Stimulated activated CD4-positive, alpha-beta T cell treated with anti-CD3 and anti-CD28 coated beads, Interleukin-15, amount 100 ng/mL, for 24 hours (primary cell): ENCODE data around the gene ACCS.

Experiments
- DNase-seq: peaks from one replicate; pipeline ENCODE4 v3.0.0-alpha.2; 2020

Gene ACCS

GRCh38 chr11:44043157-44043556, 22.9 kb upstream of the ACCS start:
- DNase-seq, result no peak

GRCh38 chr11:44046182-44046581, 19.9 kb upstream of the ACCS start:
- no peak for DNase-seq

GRCh38 chr11:44047298-44047697, 18.8 kb upstream of the ACCS start:
- DNase-seq, result no peak

DNA sequence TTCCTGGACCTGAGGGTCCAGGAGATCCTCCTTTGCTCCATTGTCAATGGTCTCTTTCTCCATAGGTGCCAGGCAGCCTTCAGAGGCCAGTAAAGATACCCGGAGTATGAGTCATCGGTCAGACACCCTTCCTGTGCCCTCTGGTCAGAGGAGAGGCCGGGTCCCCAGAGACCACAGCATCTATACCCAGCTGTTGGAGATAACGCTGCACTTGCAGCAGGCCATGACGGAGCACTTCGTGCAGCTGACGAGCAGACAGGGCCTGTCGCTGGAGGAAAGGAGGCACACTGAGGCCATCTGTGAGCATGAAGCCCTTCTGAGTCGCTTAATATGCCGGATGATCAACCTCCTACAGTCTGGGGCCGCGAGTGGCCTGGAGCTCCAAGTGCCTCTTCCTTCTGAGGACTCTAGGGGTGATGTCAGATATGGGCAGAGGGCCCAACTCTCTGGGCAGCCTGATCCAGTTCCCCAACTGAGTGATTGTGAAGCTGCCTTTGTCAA, 18.1 kb upstream of the ACCS start, which contains the start of gene ACCSL:
TSS of gene ACCSL (plus strand) at position 51 of the 501 bp plus-strand sequence. CDS start at position 107, 56 bp downstream.
- no peak for DNase-seq

- no peak for DNase-seq
These were observed 16.2 kb upstream of the ACCS start for GRCh38 chr11:44049832-44050231.

DNA sequence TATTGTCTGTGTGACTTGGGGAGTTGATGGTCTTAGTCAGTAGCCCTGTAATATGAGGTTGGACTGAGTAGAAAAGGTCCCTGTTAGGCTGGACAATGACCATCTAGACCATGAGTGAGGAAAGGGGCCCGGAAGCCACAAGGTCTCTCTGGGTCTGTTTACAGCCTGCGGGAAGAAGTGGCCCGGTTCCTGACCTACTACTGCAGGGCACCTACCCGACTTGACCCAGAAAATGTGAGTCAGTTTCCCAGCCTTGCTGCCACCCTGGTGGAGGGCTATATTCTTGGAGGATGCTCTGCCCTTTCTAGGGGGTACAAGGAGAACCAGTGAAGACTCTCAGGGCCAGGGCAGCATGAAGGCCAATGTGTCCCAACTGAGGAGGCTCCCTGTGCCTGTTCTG, 14.9 kb upstream of the ACCS start:
- DNase-seq, result no peak

DNA sequence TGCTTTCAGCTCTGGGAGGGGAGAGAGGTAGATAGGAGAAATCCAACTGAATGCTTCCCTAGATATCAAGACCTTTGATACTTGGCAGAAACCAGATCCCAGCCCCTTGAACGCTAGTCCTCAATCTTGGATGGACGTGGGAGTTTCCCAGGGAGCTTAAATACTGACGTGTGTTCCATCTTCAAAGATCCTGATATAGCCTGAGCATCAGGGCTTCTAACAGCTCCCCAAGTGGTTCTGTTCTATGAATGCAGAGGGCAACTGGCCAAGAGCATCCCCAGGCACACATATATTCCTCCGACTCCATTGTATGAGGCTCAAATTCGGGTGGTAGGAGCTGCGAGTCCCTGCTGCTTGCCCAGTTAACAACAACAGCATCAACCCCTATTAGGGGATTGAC, 8.7 kb upstream of the ACCS start:
- DNase-seq, result no peak

- DNase-seq, result no peak
These were observed 7.8 kb upstream of the ACCS start for GRCh38 chr11:44058275-44058674.

DNA sequence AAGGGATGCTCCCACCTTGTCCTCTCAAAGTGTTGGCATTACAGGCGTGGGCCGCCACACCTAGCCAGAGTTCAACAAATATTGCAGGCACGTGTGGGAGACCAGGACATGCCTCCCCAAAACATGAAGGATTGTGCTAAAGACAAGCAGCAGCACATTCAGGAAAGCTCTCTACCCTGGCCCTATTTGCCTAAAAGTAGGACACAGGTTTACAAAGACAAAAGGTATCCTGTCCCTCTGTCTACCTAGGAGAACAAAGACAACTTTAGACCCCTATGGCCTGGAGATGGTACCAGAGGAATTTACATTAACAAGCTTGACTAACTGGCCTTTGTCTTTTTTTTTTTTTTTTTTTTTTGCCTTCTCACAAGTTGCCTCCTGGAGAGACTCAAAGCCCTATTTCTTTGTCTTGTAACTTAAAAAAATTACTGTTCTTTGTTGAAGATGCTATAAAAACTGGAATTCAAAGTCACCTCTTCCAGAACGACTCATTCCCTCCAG, 859 bp upstream of the ACCS start:
- no peak for DNase-seq

DNA sequence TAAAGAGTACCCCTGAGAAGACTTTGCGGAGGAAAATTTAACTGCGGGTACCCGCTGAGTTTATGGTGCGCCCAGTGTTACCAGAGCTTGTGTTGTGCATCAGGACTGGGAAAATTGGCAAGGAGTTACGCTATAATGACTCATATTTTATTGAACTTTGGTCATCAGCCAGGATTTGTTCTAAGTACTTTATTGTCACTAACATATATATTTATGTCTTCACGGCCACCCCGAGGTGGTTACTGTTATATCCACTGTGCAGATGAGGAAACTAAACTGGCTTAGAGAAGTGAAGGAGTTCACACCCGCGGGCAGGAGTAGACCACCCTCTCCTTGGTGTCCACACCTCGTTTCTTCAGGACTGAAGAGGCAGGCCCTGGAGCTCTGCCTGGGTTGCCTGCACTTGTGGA, 667 bp downstream of the ACCS start:
- DNase-seq, result no peak

GRCh38 chr11:44067266-44067665, 1.2 kb downstream of the ACCS start:
- DNase-seq, result no peak

GRCh38 chr11:44068180-44068579, 2.1 kb downstream of the ACCS start:
- no peak for DNase-seq

DNA sequence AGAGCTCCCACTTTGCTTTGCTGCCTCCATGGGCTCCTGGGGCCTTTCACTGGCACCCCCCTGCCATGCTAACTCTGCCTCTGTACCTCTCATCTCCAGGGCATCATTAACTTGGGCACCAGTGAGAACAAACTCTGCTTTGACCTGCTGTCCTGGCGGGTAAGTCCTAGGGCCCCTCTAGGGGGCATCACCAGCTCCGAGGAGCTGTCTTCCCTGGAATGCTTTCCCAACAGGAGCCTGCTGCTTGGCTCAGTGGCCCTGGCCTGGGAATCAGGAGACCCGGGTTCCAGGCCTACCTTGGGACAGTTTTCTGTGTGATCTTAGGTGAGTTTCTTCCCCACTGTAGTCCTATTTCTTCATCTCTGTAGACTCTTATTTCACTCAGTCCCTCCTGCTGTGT, 5.1 kb downstream of the ACCS start:
- DNase-seq, result no peak

- DNase-seq, result no peak
These were observed 6.9 kb downstream of the ACCS start for GRCh38 chr11:44072757-44073658.

GRCh38 chr11:44078794-44079193, 12.7 kb downstream of the ACCS start:
- DNase-seq, result no peak

GRCh38 chr11:44079376-44079775, 13.3 kb downstream of the ACCS start:
- no peak for DNase-seq

DNA sequence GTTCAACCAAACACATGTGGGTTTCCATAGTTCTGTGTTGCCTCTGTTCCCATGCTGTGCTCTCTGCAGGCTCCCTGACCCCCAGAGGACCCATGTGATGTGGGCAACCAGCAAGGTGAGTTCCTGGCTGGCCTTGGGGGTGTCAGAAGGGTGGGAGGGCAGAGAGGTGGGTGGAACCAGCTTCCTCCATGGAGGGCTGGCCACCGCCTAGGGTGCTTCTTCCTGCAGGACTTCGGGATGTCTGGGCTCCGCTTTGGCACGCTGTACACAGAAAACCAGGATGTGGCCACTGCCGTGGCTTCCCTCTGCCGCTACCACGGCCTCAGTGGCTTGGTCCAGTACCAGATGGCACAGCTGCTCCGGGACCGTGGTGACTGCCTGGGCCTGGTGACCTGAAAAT, 14.9 kb downstream of the ACCS start:
- DNase-seq, result no peak

- no peak for DNase-seq
These were observed 16.6 kb downstream of the ACCS start for GRCh38 chr11:44082645-44083044.

DNA sequence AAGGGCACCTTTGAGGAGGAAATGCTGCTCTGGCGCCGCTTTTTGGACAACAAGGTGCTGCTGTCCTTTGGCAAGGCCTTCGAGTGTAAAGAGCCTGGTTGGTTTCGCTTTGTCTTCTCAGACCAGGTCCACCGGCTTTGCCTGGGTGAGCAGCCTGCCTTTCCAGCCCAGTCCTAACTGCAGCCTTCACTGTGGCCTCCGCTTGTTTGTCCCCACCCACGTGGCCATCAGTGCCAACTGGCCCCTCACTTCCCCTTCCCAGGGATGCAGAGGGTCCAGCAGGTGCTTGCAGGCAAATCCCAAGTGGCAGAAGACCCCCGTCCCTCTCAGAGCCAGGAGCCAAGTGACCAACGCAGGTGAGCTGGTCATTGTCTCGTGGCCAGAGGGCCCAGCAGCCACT, 17.4 kb downstream of the ACCS start:
- DNase-seq, result no peak

GRCh38 chr11:44083906-44084305, 17.8 kb downstream of the ACCS start:
- DNase-seq, result no peak

- DNase-seq, result no peak
These were observed 19.3 kb downstream of the ACCS start for GRCh38 chr11:44085330-44085729.

- no peak for DNase-seq
These were observed 22.3 kb downstream of the ACCS start for GRCh38 chr11:44088377-44088776.

GRCh38 chr11:44088871-44089270, 22.8 kb downstream of the ACCS start:
- no peak for DNase-seq

GRCh38 chr11:44090539-44090938, 24.5 kb downstream of the ACCS start:
- DNase-seq, result no peak
